Posterior cingulate gyrus (tissue), 11 donors: ENCODE results near the gene GAN.
A peak's percentile ranks its signal among the peaks of the same experiment; 100 is the strongest.

ENCODE experiments used
- DNase-seq, 10 donors: peaks; one replicate each; pipeline versions ENCODE4 v3.0.0 to v3.0.0-alpha.2; 2020 to 2021; ENCODE audit warnings: mixed read lengths in 3 of 10
- intact Hi-C: fragments of 100-400 bp; cut with DNase I; formaldehyde crosslinking; loops from one replicate; pipeline ENCODE4 v1.15.1; 2023

Gene GAN

GRCh38 chr16:81314603-81315270 lies at the start of gene GAN:
Gene GAN (plus strand): TSS chr16:81314962. CDS start chr16:81315114, 152 bp downstream.
- intact Hi-C loops: loop anchor here (5.0 to 10.0 kb wide), 3 partner anchors 110 to 310 kb away; partner anchors contain the start of genes CENPN, CMC2 and GCSH
- peak; percentile 94 to 99 (median 96) for DNase-seq

DNA sequence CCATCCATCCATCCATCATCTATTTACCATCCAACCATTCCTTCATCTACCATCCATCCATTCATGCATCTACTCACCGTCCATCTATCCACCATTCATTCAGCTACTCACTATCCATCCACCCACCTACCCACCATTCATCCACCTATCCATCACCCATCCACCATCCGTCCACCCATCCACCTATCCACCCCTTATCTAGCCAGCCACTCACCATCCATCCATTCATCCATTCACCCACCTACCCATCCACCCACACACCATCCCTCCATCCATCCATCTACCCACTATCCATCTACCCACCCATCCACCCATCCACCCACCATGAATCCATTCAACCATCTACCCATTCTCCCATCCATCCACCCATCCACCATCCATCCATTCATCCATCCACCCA lies 49.7 kb upstream of the GAN start:
- no peak for DNase-seq
- intact Hi-C loops: no loop called here

DNA sequence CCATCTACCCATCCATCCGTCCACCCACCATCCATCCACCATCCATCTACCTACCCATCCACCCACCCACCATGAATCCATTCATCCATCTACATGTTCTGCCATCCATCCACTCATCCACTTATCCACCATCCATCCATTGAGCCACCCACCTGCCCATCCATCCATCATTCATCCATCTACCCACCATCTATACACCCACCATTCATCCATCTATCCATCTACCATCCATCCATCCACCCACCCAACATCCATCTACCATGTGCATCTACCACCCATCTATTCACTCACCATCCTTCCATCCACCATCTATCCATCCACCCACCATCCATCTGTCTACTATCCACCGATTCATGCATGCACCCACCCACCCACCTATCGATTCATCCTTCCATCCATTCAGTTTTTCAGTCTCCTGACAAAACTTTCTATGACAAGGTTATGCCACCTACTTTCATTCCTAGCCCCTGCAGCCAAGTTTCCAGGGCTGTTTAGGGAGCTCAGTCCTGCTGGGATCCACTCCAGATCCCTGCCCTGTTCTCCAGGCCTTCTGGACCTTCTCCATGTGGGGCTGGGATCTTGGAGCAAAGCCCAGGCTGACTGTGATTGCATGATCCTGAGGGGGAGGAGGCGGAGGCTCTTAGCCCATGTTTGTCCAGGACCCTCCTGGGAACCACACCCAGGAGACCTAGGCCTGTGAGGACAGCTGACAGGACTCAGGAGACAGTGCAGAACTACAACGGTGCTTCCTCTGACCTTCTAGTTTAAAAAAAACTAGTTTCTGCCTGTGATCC lies 48.9 kb upstream of the GAN start:
- peak in 7 of 10 donors; percentile 17 to 83 (median 39) for DNase-seq
- intact Hi-C loops: no loop called here

GRCh38 chr16:81266680-81267095 lies 48.1 kb upstream of the GAN start:
- intact Hi-C loops: no loop called here
- DNase-seq: no peak

- intact Hi-C loops: no loop called here
These were observed 46.3 kb upstream of the GAN start for GRCh38 chr16:81268509-81268908.

GRCh38 chr16:81273223-81273950 lies 41.4 kb upstream of the GAN start:
- DNase-seq: peak in 1 of 10 donors; percentile 14
- intact Hi-C loops: no loop called here

More at GRCh38 chr16:81268509-81268908, 46.3 kb upstream of the GAN start:
- DNase-seq: no peak

DNA sequence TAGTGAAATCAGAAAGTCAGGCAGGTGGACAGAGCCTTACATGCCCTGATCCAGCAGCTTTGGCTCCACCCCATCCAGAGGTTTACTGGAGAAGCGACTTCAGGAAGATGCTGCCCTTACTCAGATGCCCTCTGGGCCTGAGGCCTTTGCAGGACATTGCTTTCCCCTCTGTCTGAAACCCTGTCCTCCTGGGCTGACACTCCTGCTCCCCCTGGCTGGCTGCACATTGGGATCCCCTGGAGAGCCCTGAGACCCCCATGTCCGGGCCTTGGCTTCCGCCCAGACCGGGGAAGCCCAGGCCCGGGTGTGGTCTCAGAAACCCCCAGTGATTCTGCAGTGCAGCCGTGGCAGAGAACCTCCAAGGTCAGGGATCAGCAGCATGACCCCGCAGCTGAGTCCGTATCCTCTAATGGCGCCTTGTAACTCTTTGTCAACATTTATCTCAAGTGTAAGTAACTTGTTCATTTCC lies 39.7 kb upstream of the GAN start:
- DNase-seq: no peak
- intact Hi-C loops: no loop called here

GRCh38 chr16:81275795-81276194 lies 39.0 kb upstream of the GAN start:
- intact Hi-C loops: no loop called here

GRCh38 chr16:81276323-81276722 lies 38.4 kb upstream of the GAN start:
- peak in 7 of 10 donors; percentile 28 to 89 (median 51) for DNase-seq

More at GRCh38 chr16:81275795-81276194, 39.0 kb upstream of the GAN start:
- no peak for DNase-seq

GRCh38 chr16:81277541-81278080 lies 37.2 kb upstream of the GAN start:
- intact Hi-C loops: no loop called here

More at GRCh38 chr16:81276323-81276722, 38.4 kb upstream of the GAN start:
- intact Hi-C loops: no loop called here

DNA sequence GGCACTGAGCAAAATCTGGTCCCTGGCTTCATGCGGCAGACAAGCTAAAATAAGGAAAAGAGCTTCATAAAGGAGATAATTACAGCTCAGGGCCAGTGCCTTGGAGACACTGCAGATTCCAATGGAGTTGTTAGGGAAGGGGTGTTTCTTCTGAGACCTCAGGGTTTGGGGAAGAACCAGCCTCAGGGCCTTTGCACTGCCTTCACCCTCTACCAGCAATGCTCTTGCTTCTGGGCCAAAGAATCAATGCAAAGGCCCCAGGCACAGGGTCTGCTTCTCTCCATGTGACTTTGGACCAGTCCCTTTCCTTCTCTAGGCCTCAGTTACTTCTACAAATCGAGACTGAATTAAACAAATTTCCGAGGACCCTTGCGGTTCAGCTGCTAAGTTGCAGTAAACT lies 36.2 kb upstream of the GAN start:
- no peak for DNase-seq
- intact Hi-C loops: no loop called here

More at GRCh38 chr16:81277541-81278080, 37.2 kb upstream of the GAN start:
- no peak for DNase-seq

GRCh38 chr16:81279392-81279791 lies 35.4 kb upstream of the GAN start:
- intact Hi-C loops: no loop called here
- no peak for DNase-seq

- intact Hi-C loops: no loop called here
- DNase-seq: no peak
These were observed 34.4 kb upstream of the GAN start for GRCh38 chr16:81280393-81280792.

DNA sequence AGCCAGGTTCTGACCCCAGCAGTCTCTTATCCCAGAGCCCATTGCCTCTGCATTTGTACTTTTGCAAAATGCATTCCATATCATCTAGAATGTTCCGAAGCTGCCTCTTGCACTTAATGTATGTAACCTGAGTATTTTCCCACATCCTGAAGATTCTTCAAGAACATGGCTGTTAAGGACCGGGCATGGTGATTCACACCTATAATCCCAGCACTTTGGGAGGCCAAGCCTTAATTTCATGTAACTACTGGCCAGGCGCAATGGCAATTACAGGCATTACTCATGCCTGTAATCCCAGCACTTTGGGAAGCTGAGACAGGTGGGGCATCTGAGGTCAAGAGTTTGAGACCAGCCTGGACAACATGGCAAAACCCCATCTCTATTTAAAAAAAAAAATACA lies 31.7 kb upstream of the GAN start:
- intact Hi-C loops: no loop called here

DNA sequence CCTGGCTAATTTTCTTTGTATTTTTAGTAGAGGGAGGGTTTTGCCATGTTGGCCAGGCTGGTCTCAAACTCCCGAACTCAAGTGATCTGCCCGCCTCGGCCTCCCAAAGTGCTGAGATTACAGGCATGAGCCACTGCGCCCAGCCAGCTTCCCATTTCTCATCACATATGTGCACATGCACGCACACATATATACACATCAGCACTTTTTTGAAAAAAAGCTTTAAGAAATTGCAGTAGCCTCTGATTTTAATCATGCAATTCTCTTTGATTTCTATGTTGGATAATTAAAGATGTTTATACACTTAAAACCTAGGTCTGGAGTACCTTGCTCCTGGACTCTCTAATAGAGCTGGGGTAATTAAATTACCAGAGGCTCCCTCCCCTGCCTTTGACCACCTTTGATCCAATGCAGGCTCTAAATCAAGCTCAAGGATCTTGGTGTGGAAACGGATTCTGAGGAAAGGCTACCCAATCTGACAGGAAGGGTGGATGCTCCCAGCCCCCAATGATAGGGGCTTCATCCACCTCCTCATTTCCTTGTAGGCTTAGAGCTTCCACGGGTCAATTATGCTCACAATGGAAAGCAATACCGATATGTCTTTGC lies 29.7 kb upstream of the GAN start:
- intact Hi-C loops: no loop called here
- no peak for DNase-seq

More for the DNA sequence above, 31.7 kb upstream of the GAN start:
- no peak for DNase-seq

DNA sequence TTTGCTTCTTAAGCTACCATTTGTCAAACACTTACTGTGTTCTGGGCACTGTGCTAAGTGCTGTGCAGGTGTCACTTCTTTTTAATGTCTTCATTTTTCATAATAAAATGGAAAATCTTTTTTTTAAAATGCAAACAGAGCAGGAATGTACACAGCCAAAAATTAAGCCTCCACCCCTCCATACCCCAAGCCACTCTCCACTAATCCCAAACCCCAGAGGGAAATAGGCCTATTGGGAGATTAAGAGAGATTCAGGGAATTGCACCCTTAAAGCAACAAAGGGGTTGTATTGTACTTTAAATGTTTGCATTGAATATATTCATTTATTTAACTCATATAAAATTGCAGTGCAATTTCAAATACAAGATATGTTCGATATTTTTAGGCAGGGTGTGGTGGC lies 28.6 kb upstream of the GAN start:
- DNase-seq: no peak
- intact Hi-C loops: no loop called here

GRCh38 chr16:81291117-81291516 lies 23.6 kb upstream of the GAN start:
- intact Hi-C loops: no loop called here
- no peak for DNase-seq

DNA sequence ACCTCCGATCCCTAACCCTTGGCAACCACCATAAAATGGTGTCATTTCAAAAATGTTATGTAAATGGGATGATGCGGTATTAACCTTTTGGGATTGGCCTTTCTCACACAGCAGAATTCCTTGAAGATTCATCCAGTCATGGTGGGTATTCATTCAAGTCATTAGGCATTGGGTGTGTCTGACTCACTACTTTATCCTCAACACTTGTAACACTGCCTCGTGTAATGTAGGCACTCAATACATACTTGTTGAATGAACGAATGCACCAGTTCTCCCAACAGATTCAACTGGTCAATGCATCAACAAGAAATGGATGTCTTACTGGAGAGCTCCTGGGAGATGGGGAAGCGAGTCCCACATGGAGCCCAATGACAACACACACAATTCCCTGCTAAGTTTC lies 21.8 kb upstream of the GAN start:
- intact Hi-C loops: no loop called here
- no peak for DNase-seq

DNA sequence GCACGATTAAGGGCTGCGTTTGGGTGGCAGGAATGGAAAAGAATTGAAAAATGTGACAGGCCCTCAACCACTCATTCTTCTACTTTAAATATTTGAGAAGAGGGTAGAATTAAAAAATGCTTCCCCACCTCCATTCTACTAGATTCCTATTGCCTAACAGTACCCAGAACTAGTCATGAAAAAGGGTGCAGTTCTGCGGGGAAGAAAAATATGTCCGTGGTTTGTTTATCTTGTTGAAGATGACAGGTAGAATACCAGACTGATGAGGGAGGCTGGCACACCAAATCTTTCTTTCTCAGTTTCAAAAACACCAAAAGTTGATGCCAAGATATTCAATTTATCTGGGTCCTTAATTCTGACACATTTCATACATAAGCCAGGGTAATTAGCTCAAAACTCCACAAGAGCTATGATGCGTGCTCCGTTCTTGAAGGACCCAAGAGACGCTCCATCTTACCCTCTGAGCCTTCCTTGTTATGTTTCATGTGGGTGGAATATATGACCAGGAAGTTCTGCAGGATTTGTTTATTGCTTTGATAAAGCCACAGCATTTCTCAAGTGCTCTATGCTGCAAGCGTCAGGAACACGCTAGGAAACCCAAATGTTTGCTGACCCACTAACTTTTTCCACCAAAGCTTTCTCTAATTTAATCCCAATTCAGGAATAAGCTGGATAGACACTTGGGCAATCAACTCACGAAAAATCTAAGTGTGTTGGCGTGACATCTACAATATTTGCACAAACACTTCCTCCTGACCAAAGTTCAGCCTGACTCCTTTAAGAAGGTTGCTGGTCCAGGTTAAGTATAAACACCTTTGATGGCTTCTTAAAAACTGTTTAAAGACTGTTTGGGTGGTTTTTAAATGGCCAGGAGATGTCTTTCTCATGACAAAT lies 20.6 kb upstream of the GAN start:
- no peak for DNase-seq
- intact Hi-C loops: no loop called here
